NCI-H748 treated with DMSO at 0.1 percent for 48 hours (cell line): ENCODE data around the gene ACSBG1.
"Not testable (repeated sequence)": the region's sequence is repeated elsewhere in the genome, so short reads cannot be mapped to it uniquely, and the experiment has no call there.

Experiments
- DNase-seq: peaks from one replicate; lab custom pipeline; 2025; lab: John Stamatoyannopoulos, UW

The ACSBG1 gene

DNA sequence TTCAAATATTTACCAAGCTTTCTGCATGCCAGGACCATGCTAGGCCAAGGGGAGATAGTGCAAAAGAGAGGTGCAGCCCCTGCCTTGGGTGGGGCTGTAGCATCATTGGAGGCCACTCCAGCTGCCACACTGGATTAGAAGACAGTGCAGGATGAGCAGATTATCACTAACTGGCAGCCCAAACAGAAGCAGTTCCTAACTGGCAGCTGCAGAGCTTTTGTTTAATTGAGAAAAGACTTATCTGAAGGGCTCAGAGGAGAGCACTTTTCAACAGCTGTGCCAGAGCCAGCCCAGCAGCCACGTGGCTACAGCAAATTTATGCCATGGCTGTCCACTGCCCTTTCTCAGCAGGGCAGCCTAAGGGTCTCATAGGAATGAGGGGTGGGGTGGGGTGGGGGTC, 13.5 kb upstream of the ACSBG1 start:
- DNase-seq: no peak

DNA sequence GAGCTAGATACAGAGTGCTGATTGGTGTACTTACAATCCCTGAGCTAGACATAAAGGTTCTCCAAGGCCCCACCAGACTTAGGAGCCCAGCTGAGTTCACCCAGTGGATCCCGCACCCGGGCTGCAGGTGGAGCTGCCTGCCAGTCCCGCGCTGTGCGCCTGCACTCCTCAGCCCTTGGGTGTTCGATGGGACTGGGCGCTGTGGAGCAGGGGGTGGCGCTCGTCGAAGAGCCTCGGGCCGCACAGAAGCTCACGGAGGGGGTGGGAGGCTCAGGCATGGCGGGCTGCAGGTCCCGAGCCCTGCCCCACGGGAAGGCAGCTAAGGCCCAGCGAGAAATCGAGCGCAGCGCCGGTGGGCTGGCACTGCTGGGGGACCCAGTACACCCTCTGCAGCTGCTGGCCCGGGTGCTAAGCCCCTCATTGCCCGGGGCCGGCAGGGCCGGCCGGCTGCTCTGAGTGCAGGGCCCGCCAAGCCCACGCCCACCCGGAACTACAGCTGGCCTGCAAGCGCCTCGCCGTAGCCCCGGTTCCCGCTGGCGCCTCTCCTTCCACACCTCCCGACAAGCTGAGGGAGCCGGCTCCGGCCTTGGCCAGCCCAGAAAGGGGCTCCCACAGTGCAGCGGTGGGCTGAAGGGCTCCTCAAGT, 11.7 kb upstream of the ACSBG1 start:
- DNase-seq: not testable (repeated sequence)

DNA sequence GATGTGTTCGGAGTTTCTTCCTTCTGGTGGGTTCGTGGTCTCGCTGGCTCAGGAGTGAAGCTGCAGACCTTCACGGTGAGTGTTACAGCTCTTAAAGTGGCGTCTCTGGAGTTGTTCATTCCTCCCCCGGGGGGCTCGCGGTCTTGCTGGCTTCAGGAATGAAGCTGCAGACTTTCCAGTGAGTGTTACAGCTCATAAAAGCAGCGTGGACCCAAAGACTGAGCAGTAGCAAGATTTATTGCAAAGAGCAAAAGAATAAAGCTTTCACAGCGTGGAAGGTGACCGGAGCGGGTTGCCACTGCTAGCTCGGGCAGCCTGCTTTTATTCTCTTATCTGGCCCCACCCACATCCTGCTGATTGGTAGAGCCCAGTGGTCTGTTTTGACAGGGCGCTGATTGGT, 11.0 kb upstream of the ACSBG1 start:
- DNase-seq: not testable (repeated sequence)

DNA sequence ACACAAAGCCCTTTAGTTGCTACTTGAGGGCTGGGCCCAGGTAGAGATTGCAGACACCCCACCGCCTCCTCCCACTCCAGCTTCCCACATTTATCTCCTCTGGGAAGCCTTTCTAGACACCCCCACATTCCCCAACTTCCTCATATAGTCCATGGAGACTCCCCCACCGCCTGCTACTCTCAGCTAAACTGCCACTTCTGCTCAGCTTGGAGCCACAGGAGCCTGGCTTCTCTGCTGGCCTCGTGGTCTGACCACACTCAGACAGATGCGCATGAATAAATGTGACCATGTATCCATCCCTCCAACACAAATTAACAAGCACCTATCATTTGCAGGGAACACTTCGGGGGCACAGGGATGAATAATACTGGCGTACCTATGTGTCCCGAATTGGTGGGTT, 10.5 kb upstream of the ACSBG1 start:
- no peak for DNase-seq

DNA sequence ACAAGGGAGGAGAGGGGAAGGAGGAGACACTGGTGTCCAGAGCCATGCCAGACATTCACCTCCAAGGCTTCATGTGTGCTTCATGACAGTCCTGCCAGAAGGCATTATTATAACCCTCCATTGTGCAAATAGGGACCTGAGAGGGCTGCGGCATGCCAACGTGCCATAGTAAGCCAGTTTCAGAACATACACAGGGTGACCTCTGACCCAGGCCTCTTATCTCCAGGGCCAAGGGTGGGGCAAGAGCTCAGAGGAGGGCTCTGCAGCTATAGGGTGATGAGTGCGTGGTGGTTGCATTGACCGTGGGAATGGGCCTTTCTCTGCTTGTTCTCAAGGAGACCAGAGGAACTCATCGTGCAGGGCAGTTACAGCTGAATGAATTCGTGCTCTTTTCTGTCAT, 9.7 kb upstream of the ACSBG1 start:
- DNase-seq: no peak

DNA sequence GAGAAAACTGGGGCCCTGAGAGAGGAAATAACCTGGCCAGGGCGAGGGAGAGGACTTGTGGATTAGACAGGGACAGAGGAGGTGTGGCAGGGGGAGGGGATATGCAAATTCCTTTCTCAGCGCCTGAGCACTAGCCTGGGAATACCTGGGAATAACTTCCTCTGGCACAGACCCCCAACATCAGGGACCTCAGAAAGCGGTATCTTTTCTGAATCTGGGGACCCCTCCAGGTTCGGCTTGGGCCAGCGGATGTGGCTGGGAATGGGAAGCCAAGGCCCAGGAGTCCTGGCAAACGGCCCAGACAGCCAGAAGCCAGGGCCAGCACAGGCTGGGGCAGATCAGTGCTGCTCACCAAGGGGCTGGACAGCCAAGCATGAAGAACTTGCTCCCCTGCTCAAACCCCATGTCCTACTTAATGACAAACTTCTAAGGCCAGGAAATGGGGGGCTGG, 9.2 kb upstream of the ACSBG1 start:
- DNase-seq: no peak

DNA sequence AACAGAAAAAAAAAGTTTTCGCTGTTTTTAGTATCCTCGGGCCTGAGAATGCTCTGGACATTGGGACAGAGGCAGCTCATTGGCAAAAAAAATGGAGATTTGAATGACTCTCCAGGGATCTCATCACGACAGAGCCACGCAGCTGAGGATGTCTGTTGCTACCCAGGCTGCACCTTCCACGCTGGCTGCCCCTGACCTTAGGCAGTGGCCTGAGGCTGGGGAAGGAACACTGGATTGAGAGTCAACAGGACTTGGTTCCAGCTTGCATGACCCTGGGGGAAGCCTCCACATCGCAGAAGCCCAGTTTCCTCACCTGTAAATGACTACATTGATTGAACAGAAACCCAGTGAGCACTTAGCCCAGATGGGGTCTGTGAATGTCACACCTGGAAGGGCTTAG, 8.7 kb upstream of the ACSBG1 start:
- no peak for DNase-seq

DNA sequence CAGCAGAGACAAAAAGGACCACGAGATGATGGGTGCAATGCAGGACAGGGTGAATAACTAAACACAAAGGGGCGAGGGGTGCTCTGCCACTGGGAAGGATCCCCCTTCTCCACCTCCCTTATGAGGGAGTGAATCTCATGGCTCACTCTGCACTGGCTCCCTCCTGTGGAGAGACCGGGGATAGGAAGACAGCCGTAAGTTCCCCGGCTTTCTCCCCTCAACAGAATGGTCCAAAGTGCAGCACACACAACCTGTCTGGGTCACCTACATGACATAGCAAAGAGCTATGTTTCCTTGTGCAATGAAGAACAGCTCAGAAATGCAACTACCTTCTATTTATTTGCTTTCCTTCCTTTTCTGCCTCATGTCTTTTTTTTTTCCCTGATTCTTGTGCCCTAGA, 7.8 kb upstream of the ACSBG1 start:
- DNase-seq: no peak

DNA sequence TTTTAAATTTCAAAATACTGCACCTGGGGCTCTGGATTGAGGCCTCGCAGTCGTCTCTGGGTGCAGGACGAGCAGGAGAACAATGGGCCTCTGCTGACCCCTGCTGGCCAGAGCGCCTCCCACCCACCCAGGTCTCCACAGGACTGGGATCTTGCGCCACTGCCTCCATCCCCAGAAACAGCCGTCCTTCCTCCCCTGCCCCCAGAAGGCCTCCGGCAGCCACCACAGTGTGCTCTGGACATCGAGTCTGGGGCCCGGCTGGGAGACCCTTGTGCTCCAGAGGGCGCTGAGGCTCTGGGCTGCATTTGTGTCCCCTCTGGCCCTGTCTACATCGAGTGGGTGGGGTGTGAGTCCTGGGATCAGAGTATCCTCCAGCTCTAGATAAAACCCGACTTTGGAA, 6.7 kb upstream of the ACSBG1 start:
- DNase-seq: no peak

DNA sequence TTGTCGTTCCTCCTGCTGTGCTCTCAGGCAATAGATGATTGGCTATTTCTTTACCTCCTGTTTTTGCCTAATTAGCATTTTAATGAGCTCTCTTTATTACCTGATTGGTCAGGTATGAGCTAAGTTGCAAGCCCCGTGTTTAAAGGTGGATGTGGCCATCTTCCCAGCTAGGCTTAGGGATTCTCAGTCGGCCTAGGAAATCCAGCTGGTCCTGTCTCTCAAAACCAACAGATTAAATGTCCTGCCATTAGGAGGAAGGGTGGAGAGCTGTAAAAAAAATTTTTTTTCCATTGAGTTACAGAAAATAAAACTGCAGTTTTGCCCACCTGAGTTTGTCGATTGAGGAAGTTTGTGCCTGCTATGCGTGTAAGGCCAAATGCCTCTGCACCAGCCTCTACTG, 5.4 kb upstream of the ACSBG1 start:
- no peak for DNase-seq

DNA sequence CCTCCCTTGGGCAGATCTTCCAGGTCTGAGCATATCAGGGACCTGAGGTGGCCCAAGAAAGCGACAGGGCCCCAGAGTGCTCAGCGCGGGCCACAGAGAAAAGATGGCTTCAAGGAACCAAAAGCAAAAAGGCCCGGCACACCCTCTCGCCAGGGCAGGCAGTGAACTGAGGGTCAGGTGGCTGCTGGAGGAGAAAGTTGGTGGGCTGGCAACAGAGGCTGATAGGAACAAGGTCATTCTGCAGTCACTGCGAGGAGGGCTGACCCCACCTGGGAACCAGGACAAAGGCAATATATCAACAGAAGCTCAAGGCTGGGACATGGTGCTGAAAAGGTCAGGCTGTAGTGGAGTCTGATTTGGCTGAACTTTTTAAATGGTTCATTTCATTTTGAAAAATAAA, 2.8 kb upstream of the ACSBG1 start:
- no peak for DNase-seq

DNA sequence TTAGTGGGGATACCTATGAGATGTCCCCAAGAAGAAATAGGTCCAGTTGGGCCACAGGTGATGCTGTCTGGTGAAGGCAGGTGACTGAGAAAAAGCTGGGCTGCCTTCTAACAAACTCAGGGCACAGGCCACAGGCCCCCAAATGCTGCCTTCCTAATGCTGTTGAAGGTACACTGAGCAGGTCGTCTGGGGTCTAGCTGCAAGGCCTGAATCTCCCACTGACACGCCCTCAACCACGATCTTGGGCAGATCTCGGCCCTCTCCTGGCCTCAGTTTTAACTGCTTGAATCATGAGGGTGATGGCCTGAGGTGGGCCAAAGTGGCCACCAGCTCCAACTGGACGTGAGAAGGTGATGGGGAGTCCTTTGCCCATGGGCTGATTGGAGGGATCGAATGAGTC, 2.1 kb upstream of the ACSBG1 start:
- DNase-seq: no peak

DNA sequence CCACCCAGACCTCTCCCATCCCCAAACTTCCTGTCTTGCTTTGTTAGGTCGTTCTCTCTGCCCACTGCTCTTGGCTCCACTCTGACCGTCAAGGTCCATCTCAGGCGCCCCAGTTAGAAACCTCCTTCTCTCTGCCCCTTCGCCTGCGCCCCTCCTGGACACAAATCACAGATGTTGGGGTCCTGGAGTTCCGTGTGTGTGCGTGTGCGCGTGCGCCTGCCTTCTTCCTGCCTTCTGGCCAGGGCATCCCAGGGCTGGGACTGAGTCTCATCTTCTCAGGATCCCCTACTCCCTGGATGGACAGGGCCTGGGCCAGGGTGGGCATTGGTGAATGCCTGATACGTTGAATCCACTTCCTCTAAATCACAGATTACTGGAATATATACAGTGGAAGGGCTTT, 869 bp downstream of the ACSBG1 start:
- DNase-seq: no peak

DNA sequence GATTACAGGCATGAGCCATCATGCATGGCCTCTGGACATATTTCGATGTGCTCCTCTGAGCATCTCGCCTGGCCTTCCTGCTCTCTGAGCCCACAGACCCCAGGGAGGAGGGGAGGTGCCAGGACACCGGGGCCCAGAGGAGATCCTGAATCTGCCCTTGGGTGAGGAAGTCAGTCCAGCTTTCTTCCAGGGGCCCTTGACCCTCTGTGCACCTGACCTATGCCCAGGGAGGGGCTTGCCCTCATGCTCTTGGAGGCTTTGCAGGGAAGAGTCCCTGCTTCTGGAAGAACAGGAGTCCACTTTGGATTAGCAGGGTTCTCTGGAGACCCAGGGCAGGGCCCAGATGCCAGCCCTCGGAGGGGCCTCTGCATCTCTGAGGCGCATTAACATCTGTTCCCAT, 1.4 kb downstream of the ACSBG1 start:
- no peak for DNase-seq

DNA sequence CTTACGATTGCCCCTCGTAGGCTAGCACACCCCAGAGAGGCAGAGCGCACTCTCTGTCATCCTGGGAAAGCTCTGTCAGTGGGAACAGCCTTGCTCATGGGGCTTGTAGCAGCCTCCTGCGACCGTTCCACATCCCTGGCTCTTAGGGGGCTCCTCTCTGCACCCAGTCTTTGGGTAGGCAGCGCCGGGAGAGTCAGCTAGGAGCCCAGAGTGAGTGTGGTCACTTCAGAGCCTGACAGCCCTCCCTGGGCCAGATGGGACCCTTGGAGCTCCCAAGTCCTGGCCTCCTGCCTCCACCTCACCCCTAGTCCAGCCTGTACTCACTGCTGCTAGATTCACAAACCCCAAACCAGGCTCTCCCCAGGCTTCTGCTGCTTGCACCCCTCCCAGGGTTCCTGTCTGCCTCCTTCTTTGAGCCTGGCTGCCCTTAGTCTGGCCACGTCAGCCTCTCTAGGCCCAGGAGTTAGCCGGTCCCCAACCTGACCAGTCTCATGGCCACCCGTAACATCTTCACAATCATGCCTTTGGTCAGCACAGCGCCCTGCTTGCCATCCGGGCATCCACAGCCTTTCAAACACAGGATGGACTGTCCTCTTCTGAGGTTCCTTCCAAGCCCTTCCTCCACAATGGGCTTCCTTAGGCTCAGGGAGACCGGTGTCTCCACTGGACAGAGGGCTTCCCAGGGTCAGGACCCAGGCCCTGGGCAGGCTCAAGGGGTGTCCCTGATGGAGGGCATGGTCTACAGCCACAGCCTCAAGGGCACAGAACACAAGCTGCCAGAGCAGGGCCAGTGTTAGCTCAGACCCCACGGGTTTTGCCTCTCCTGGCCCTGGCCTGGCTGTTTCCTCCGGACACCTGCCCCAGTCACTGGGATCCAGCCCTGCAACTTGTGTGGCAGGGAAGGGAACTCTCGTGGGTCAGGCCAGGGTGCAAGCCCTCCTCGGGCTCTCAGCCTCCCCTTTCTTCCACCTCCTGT, 4.6 kb downstream of the ACSBG1 start:
- DNase-seq: no peak

DNA sequence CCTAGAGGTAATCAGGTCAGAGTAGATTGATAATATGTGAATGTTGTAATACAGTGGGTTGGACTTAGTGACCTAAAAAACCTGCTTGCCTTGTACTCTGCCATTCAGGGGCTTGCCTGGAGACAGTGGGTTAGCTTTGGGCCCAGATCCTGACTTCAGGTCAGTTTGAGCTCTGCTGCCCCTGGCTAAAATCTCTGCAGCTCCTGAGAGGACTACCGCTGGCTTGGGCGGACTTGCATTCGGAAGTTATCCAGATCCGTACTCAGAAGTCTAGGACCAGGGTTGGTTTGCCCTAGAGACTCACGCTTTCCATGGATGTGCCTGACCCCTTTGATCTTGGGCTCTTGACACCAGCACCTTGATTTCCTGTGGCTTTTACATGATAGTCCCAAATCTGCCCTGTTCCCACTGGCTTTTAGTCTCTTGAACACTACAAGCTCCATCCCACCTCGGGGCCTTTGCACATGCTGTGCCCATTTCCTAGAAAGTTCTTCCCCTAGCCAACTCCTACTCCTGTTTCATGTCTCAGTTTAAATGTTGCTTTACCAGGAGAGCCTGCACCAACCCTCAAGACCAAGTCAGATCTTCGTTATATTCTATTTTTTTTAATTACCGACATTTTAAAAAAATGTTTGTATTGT, 5.9 kb downstream of the ACSBG1 start:
- no peak for DNase-seq

DNA sequence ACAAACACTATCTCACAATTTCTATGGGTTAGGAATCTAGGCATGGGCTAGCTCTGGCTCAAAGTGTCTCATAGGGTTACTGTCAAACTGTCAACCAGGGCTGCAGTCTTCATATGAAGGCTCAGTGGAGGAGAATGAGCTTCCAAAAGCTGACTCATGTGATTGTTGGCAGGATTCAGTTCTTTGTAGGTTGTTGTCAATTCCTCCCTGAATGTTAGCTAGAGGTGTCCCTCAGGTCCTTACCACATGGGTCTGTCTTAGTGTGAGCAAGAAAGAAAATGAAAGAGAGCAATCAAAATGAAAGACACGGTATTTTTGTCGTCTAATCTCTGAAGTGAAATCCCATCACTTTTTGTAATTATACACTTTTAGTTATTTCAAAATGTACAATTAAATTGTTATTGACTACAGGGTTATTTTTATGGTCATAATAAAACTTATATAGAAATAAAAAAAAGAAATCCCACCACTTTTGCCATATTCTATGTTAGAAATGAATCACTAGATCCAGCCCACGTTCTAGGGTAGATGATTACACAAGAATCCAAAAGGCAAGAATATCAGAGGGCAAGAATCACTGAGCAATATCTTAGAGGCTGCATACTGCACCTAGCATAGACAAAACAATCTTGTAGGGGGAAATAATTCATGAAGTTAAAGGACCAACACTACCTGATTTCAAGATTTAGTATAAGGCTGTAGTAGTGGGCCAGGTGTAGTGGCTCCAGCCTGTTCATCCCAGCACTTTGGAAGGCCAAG, 8.4 kb downstream of the ACSBG1 start:
- DNase-seq: no peak

DNA sequence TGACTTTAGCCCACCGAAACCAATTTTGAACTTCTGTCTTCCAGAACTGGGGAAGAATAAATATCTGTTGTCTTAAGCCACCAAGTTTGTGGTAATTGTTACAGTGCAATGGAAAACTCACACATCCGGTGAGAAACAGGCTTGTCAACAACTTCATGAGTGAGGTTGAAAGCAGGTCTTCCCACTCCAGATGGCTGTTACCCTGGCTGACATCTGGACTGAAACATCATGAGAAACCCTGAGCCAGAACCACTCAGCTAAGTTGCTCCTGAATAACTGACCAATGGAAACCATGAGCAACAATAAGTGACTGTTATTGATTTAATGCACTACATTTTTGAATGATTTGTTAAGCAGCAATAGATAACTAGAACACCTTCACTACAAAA, 10.3 kb downstream of the ACSBG1 start:
- no peak for DNase-seq

DNA sequence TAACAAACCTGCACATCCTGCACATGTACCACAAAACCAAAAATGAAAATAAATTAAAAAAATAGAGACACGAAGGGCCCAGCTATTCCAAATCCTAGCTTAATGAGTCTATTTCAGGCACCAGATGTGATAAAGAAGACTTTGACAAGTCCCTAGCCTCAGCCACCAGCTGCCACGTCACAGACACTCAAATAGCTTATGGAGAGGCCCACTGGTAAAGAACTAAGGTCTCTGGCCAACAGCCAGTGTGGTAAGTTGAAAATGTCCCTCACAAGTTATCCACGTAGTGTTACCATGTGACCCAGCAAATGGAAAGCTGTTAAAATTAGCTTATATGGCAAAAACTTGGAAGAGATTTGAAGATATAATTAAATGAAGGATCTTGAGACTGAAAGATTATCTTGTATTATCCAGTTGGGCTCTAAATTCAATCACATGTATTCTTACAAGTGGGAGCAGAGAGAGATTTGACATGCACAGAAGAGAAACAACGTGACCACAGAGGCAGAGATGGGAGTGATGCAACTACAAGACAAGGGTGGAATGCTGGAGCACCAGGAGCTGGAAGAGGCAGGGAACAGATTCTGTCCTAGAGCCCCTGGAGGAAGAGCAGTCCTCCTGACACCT, 10.9 kb downstream of the ACSBG1 start:
- DNase-seq: no peak

DNA sequence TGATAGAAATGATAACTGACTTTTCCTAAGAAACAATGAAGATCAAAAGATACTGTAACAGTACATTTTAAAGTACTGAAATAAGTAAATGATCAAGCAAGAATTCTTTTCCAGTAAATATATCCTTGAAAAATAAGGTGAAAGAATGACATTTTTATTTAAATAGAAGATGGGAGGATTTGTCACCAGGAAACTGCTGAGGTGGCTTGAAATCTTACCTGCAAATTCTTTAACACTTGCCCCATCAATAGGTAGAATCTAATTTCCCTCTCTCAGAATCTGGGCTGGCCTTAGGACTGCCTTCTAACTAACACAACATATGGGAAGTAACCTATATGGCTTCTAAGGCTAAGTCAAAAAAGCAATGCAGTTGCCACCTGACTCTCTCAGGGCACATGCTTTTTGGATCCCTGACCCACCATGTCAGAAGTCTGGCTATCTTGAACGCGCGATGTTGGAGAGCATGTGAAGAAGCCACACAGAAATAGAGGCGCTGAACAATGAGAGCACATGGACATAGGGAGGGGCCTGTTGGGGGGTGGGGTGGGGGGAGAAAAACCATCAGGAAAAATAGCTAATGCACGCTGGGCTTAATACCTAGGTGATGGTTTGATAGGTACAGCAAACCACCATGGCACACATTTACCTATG, 11.5 kb downstream of the ACSBG1 start:
- no peak for DNase-seq

DNA sequence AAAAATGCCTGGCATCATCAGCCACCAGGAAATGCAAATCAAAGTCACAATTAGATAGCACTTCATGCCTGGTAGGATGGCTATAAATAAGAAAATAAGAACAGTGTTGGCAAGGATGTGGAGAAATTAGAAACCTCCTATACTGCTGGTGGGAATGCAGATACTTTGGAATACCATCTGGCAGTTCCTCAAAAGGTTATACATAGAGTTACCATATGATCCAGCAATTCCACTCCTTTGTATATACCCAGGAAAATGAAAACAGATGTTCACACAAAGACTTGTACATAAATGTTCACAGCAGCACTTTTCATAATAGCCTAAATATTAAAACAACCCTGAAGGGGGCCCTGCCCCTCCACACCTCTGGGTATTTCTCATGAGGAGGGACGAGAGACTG, 13.7 kb downstream of the ACSBG1 start:
- DNase-seq: no peak
